Keratinocyte (primary cell): Measurements from ENCODE around the gene AFF2. TPM values are rescaled to one million over a fixed set of nuclear protein-coding genes. Genes with fewer than 3 reads are reported as not detected.

ENCODE experiments used
- DNase-seq: peaks from one replicate; pipeline ENCODE4 v3.0.0-alpha.2; 2011; ENCODE audit warnings: low read depth, missing footprints, low spot score
- FAIRE-seq: peaks from 2 replicates; lab custom pipeline; 2011; peaks lifted over from hg19 to GRCh38; lab: Jason Lieb, UNC
- H2AFZ ChIP-seq: 2 replicates; pipeline ENCODE4 v1.6.0; 2012; ENCODE audit warnings: low read length, control low read depth, inconsistent platforms; ENCODE audit not compliant: control insufficient read depth
- H3K27ac ChIP-seq: 2 replicates; pipeline ENCODE4 v1.5.1; 2011; ENCODE audit warnings: low read length; ENCODE audit not compliant: control insufficient read depth, insufficient read depth
- H3K27me3 ChIP-seq: 3 replicates; pipeline ENCODE4 v1.6.0; 2011; ENCODE audit warnings: low read length; ENCODE audit not compliant: control insufficient read depth, insufficient read depth; ENCODE audit errors: extremely low read depth
- H3K36me3 ChIP-seq, 2 experiments: 2 replicates in 1 of 2; 3 replicates in 1 of 2; pipeline ENCODE4 v1.5.1; 2011; ENCODE audit warnings: low read length in 2 of 2, mild to moderate bottlenecking in 1 of 2; ENCODE audit not compliant: control insufficient read depth in 2 of 2, insufficient read depth in 2 of 2; ENCODE audit errors: extremely low read depth in 1 of 2
- H3K4me1 ChIP-seq: 3 replicates; pipeline ENCODE4 v1.5.1; 2011; ENCODE audit warnings: low read length; ENCODE audit not compliant: control insufficient read depth, insufficient read depth; ENCODE audit errors: extremely low read depth
- H3K4me2 ChIP-seq: 3 replicates; pipeline ENCODE4 v1.6.0; 2011; ENCODE audit warnings: low read depth, low read length; ENCODE audit not compliant: control insufficient read depth, insufficient read depth; ENCODE audit errors: extremely low read depth
- H3K4me3 ChIP-seq, 3 experiments: fragments of 200-600 bp in 1 of 3; sonication (generic) in 1 of 3; 2 replicates in 2 of 3; 3 replicates in 1 of 3; pipeline ENCODE4 v1.5.1; 2011 to 2016; ENCODE audit warnings: low read length in 3 of 3, mild to moderate bottlenecking in 3 of 3, control low read depth in 2 of 3, inconsistent platforms in 1 of 3, low read depth in 1 of 3, mixed read lengths in 1 of 3, mixed run types in 1 of 3, moderate library complexity in 1 of 3; ENCODE audit not compliant: control insufficient read depth in 2 of 3, insufficient read depth in 2 of 3; ENCODE audit errors: extremely low read depth in 1 of 3
- H3K79me2 ChIP-seq: 2 replicates; pipeline ENCODE4 v1.6.0; 2012; ENCODE audit warnings: low read length; ENCODE audit not compliant: control insufficient read depth, insufficient read depth
- H3K9ac ChIP-seq: 3 replicates; pipeline ENCODE4 v1.6.0; 2011; ENCODE audit warnings: low read length; ENCODE audit not compliant: control insufficient read depth, insufficient read depth; ENCODE audit errors: extremely low read depth
- H3K9me1 ChIP-seq: 3 replicates; pipeline ENCODE4 v1.6.0; 2011; ENCODE audit warnings: low read length; ENCODE audit not compliant: control insufficient read depth, insufficient read depth; ENCODE audit errors: extremely low read depth
- H3K9me3 ChIP-seq: 2 replicates; pipeline ENCODE4 v1.5.1; 2012; ENCODE audit warnings: low read depth, low read length; ENCODE audit not compliant: control insufficient read depth
- H4K20me1 ChIP-seq: 3 replicates; pipeline ENCODE4 v1.6.0; 2011; ENCODE audit warnings: low read length; ENCODE audit not compliant: control insufficient read depth, insufficient read depth; ENCODE audit errors: extremely low read depth
- EZH2 ChIP-seq: IDR thresholded peaks from one replicate; pipeline ENCODE4 v1.6.1; 2012; ENCODE audit warnings: inconsistent platforms, mild to moderate bottlenecking, low read length, moderate library complexity
- dilution Hi-C: fragments of 300-500 bp; cut with MboI; formaldehyde crosslinking; loops from one replicate; pipeline ENCODE4 v1.7.0; 2020; ENCODE audit warnings: low sequenced_read_pairs; ENCODE audit not compliant: extremely low pct_ligation_motif_present
- polyA plus RNA-seq, 5 experiments: library from polyadenylated mRNA; depleted of rRNA in 3 of 5; stranded (reverse) in 3 of 5; stranded (forward) in 1 of 5; unstranded in 1 of 5; fragments of >200 nt; gene quantifications; 1 replicate in 1 of 5; 2 replicates in 3 of 5; 3 replicates in 1 of 5; pipeline versions ENCODE4 v1.2.1 to v1.2.3, GENCODE V29; 2011 to 2012; ENCODE audit warnings: missing spikeins in 2 of 5, low read depth in 1 of 5, low replicate concordance in 1 of 5
- TF ChIP-seq, protein P1 (sequence below), 3 experiments: IDR thresholded peaks in 1 of 3; conservative IDR thresholded peaks in 1 of 3; optimal IDR thresholded peaks in 1 of 3; 2 replicates in 2 of 3; 3 replicates in 1 of 3; pipeline versions ENCODE3 to v1.5.1; 2011; ENCODE audit warnings: low read length in 3 of 3, mild to moderate bottlenecking in 3 of 3, moderate library complexity in 2 of 3, control low read depth in 1 of 3, inconsistent platforms in 1 of 3; ENCODE audit not compliant: insufficient read depth in 2 of 3; ENCODE audit errors: extremely low read depth in 1 of 3

AFF2 gene
- polyA plus RNA-seq, 1 donor (not counting 4 experiments of a cell fraction or from before 2014, with no cell fraction given): 0.01 TPM

DNA sequence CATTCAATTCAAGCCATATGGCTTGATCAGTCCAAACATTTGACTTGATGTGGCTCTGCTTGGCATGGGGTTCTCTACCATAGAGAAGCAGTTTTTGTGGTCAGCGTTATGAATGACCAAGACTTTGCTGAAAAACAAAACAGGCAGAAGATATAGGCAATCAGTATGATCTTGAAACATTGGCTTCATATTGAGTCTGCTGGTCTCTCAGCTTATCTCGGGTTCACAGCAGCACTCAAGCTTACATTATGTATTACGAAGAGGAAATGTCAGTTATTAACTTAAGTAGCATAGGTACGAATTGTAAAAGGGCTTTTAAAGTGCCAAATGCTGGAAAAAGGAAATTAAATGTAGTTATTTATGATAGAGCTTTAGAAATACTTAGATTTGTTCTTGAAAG is 99.0 kb downstream of the AFF2 start:
- Histone ChIP-seq H3K27me3 (no peaks in the 10 kb centered on the region), H3K4me2 (no peak overlapping the region), H3K9me1 (no peaks in the 10 kb centered on the region), H3K9me3 (no peaks in the 10 kb centered on the region), H3K9ac (no peak overlapping the region), H3K4me3 (no peak overlapping the region), H2AFZ (no peak overlapping the region), H3K36me3 (no peaks in the 10 kb centered on the region), H3K4me1 (no peaks in the 10 kb centered on the region), H3K79me2 (no peaks in the 10 kb centered on the region), H3K27ac (no peak overlapping the region), H4K20me1 (no peaks in the 10 kb centered on the region)
- TF ChIP-seq, protein P1, sequence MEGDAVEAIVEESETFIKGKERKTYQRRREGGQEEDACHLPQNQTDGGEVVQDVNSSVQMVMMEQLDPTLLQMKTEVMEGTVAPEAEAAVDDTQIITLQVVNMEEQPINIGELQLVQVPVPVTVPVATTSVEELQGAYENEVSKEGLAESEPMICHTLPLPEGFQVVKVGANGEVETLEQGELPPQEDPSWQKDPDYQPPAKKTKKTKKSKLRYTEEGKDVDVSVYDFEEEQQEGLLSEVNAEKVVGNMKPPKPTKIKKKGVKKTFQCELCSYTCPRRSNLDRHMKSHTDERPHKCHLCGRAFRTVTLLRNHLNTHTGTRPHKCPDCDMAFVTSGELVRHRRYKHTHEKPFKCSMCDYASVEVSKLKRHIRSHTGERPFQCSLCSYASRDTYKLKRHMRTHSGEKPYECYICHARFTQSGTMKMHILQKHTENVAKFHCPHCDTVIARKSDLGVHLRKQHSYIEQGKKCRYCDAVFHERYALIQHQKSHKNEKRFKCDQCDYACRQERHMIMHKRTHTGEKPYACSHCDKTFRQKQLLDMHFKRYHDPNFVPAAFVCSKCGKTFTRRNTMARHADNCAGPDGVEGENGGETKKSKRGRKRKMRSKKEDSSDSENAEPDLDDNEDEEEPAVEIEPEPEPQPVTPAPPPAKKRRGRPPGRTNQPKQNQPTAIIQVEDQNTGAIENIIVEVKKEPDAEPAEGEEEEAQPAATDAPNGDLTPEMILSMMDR (optimal IDR thresholded peaks at IDR 0.05 in 1 of 3, IDR thresholded peaks at IDR 0.05 in 1 of 3, conservative IDR thresholded peaks at IDR 0.05 in 1 of 3; ENCODE audit: extremely low read depth in 1 of 3, insufficient read depth in 2 of 3, low read length in 3 of 3): no peak
- no peak for TF ChIP-seq EZH2
- FAIRE-seq (no peak), DNase-seq (no peak)
- dilution Hi-C loops: no loop called here

DNA sequence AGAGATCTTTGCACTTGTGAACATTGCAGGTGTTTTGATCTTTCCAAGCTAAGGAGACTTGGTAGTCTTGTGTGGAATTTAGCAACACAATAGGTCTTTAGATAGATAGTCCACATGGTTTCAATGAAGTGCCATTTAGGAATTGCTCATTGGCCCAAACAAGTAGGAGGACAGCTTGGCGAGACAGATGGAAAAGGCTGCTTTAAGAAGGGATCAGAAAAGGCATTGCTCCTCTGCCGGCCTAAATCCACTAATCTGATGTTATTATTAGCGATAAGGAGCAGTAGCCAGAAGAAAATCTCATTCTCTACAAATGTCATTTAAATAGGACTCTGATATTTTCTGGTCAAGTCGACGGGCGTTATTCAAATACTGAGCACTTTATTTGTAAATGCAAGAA is 99.7 kb downstream of the AFF2 start:
- FAIRE-seq: no peak
- no peak for DNase-seq
- Histone ChIP-seq H3K4me3 (no peak overlapping the region), H3K9me1 (no peaks in the 10 kb centered on the region), H3K9me3 (no peaks in the 10 kb centered on the region), H3K36me3 (no peaks in the 10 kb centered on the region), H3K4me1 (no peaks in the 10 kb centered on the region), H3K4me2 (no peak overlapping the region), H3K9ac (no peak overlapping the region), H3K27me3 (no peaks in the 10 kb centered on the region), H4K20me1 (no peaks in the 10 kb centered on the region), H3K79me2 (no peaks in the 10 kb centered on the region), H3K27ac (no peak overlapping the region), H2AFZ (no peak overlapping the region)
- TF ChIP-seq EZH2: no peak
- TF ChIP-seq, protein P1 (optimal IDR thresholded peaks at IDR 0.05 in 1 of 3, IDR thresholded peaks at IDR 0.05 in 1 of 3, conservative IDR thresholded peaks at IDR 0.05 in 1 of 3; ENCODE audit: extremely low read depth in 1 of 3, insufficient read depth in 2 of 3, low read length in 3 of 3): no peak
- dilution Hi-C loops: no loop called here
